DMS79 treated with DMSO at 0.1 percent for 48 hours (cell line): Measurements from ENCODE around the gene RTN4R.
A peak's percentile ranks its signal among the peaks of the same experiment; 100 is the strongest.

ENCODE experiments used
- DNase-seq: peaks from one replicate; lab custom pipeline; 2025; lab: John Stamatoyannopoulos, UW

RTN4R gene

DNA sequence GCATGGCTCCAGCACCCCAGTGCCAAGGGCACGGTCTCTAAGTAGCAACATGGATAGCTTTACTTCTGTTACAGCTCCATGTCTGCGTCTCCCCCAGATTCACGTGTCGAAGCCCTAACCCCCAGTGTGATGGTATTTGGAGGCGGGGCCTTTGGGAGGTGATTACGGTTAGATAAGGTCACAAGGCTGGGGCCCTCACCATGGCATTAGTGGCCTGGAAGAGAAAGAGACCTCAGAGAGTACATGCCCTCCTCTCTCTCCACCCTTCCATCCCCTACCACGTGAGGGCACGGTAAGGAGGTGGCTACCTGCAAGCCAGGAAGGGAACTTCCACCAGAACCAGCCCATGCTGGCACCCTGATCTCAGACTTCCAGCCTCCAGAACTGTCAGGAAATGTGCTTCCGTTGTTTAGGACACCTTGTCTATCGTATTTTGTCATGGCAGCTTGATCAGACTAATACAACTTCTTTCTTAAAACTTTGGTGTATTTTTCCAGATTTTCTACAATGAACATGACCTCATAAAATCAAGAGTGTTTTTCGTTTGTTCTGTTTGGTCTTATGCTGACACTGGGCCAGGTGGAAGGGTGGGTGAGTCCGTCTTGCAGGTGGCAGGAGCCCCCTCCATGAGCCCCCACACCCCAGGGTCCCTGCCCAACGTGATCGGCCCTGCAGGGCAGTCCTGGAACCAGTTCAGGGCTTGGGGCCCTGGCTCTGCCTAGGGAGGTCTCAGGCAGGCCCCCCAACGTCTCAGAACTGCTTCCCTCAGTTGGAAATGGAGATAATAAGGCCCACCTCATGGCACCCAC lies 10.7 kb downstream of the RTN4R start:
- DNase-seq: no peak

DNA sequence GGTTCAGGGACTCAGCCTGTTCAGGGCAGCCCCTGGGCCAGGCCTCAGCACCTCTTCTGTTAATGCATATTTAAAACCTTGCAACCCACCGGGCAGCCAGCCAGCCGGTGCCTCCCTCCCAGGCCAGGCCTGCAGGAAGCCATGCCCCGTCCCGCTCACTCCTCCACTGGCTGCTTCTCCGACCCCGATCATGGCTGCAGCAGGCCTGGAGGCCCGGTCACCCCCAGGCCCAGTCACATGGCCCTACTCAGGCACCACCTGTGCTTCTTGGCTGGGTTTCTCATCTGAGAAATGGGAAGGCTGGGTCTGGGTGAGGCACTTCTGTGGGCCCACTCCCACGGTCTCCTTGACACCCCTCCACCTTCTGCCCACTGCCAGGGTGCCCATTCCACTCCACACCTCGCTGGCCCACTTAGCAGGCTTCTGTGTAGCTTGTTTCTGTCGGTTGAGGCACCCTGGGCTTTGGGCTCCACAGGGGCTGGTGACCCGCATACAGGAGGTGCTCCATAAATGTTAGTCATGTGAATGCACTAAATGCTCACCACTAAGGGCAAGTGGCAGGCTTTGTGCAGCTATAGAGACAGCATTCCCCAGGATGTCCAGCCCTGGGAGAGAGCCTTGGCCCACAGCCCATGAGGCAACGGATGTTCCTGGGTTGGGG lies 11.4 kb downstream of the RTN4R start:
- DNase-seq: no peak

DNA sequence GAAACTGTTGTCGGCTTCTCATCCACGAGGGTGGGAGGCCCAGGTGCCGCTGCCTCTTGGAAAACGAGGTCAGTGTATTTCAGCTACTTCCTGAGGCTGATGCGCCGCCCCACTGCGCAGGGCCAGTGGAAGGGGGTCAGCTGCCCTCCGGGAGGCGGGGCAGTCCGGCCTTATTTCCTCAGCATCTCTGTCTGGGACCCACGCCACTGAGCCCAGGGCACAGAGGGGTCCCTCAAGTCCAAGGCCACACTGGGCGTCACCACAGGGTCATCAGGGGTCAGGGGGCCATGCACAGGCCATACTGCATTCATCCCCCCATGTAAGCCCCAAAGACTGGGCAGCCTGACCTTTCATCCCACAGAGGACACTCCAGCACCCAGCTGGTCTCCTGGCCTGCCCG lies 12.1 kb downstream of the RTN4R start:
- DNase-seq: no peak

- DNase-seq: no peak
These were observed 12.9 kb downstream of the RTN4R start for GRCh38 chr22:20254975-20255946.

DNA sequence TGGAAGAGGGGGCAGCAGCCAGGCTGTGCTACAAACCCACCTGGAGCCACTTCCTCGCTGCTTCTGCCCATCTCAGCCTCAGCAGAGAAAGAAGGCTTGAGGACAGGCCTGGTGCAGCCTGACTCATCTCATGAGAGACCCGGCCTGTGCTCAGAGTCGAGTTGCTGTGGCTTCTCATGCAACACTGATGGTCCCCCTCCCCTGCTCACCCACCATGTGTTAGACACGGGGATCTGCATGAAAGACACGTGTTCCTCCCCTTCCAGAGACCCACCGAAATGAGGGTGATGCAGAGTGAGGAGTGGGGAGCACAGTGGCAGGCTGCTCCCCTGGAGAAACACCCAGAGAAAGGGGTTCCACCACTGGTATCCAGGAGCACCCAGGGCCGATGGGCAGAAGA lies 15.0 kb downstream of the RTN4R start:
- no peak for DNase-seq

DNA sequence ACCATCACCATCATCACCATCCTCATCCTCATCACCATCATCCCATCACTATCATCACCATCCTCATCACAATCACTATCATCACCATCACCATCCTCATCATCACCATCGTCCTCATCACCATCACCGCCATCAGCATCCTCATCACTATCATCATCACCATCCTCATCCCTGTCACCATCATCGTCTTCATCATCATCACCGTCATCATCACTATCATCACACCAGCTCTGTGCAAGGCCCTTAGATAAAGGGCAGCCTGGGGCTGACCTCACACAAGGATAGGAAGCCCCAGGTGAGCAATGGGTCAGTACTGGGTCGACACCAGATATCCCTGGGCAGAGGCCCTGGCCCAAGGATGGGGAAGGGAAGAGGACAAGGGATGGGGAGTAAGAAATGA lies 16.1 kb downstream of the RTN4R start:
- DNase-seq: no peak

DNA sequence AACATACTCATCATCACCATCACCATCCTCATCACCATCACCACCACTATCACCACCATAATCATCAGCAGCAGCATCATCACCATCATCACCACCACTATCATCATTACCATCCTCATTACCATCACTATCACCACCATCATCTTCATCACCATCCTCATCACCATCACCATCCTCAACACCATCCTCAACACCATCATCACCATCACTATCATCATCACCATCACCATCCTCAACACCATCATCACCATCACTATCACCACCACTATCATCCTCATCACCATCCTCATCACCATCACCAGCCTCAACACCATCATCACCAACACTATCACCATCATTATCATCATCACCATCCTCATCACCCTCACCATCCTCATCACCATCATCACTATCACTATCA lies 16.6 kb downstream of the RTN4R start:
- no peak for DNase-seq

GRCh38 chr22:20249797-20250354 lies 18.2 kb downstream of the RTN4R start:
- peak; percentile 5 for DNase-seq

DNA sequence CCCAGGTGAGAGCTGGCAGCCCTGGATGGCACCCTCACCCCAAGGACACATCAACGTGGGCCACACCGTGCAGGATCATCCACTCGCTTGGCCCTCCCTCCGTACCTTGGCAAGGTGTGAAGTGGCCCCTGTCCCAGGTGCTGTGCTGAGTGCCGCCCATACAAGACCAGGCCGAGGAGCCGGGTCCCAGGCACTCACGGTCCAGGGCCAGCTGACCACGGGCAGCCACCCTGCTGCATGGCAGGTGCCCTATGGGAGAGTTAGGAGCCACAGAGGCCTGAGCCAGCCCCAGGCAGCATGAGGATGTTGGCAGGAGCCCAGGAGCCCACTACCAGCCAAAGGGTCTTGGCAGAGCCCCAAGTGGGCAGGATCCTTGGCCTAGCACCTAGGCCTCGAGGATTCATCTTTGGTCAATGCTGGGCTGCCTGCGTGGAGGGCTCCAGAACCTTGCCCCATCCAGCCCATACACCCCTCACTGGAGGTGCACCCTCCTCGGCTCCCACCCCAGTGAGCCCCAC lies 19.6 kb downstream of the RTN4R start:
- peak; percentile 19 for DNase-seq

- DNase-seq: no peak
These were observed 20.4 kb downstream of the RTN4R start for GRCh38 chr22:20247608-20248171.

GRCh38 chr22:20247010-20247505 lies 21.1 kb downstream of the RTN4R start:
- DNase-seq: no peak

DNA sequence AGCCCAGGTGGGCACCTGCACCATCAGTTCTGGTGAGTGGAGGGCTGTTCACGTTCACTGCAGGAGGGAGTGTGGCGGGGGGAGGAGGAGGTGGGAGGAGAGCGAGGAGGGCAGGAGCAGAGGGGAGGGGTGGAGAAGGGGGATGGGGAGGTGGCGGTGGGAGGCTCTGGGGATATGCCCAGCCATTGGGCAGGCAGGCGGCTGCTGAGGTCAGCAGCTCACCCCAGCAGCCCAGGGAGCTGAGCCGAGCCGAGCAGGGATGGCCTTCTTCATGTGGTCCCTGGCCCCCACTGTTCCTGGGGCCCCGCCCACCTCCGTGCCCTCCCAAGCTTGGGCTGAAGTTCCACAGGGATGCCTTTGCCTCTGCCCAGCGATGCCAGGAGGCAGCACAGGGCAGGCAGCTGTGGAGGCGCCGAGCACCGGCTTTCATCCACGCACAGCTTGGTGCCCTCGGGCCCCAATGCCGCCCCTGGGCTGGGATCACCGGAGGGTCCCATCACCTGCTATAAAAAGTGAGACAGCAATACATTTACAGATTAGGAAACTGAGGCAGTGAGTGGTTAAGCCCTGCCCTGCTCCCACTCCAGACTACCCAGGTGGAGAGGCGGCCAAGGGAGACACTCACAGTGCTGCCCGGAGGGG lies 21.6 kb downstream of the RTN4R start:
- DNase-seq: no peak

DNA sequence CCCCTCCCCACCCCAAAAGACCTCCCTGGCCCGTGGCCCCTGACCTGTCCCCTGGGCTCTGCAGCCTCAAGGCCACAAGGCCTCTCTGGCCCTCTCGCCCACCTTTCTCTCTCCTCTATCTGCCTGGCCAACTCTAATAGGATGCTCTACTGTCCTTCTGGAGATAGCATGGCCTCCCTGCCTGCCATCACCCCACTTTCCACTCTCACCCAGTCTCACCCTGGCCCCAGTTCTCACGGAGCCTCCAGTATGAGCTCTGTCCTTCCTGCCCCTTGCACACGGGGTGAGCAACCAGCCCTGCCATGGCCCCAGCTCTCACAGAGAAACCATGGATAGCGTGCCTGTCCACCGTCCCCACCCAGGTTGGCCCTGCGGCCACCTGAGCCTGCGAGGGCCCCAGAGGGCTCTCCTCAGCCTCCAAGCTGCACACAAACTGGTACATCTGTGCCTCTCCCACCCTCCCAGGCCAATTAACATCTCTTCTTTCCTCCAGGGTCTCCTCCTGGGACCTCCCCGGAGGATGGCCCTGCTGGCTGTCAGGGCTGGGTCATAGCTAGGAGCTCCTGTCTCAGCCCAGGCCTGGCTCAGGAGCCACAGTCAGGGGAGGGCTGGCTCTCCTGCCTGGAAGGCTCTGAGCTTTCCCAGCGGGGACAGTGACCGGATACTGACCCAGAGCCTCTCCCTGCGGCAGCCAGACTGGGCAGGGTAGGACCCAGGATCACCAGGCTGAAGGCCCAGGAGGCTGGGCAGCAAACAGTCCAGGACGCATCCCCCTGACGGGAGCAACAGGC lies 22.3 kb downstream of the RTN4R start:
- DNase-seq: no peak

DNA sequence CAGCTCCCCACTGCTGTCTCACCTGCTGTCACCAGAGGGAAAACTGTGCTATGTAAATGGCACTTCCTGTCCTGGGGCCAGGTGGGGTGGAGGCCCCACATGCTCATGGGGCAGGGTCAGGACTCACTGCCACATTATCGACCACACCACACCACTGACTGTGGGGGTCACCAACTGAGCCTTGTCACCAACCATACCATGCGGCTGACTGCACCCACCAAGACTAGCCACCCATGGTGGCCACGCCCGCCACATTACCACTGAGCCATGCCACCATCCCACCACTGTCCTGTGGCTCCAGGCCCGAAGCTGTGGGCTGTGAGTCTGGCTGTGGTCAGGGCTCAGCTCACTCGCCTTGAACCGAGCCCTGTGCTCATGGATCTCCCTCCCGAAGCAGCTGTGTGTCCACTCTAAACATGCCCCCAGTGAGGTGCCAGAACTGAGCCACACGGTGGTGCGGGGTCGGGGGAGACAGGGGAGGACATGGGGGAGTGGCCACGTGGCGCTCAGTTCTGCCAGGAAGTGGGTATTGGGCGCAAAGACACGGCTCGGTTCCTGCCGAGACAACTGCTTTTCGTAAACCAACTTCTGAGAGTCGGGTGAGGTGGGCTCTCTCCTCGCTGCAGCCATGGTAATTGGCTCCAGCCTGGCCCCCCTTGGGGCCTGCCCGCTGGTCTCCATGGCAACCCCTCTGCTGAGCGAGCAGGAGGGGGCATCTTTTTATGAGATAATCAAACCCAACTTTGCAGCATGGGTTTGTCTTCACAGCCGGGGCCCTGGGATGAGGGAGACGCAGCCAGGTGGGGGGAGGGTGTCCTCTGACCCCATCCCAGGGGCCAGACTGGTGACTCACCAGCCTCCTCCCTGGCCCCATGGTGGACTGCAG lies 23.2 kb downstream of the RTN4R start:
- DNase-seq: no peak

DNA sequence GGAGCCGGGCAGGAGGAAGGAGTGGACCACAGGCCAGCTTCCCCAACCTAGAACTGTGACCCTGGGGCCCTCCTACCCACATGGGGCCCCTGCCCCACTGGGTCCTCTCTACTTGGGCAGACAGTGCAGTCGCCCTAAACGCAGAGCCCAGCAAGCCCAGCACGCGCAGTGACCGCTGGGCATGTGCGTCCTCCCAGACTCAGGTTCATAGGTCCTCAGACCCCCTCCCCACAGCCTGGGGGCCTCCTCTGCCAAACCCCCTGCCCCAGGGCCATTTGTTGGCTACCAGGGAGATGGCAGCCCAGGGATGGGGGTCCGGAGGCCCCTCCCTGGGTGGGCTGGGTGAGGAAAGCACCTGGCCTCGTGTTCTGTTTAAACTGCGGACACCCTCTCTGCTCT lies 23.9 kb downstream of the RTN4R start:
- no peak for DNase-seq

- DNase-seq: peak; percentile 77
These were observed 24.4 kb downstream of the RTN4R start for GRCh38 chr22:20243537-20244249.

GRCh38 chr22:20243176-20243536 lies 25.0 kb downstream of the RTN4R start:
- no peak for DNase-seq

- DNase-seq: no peak
These were observed 25.5 kb downstream of the RTN4R start for GRCh38 chr22:20242393-20243175.
